Activated naive CD8-positive, alpha-beta T cell treated with anti-CD3 and anti-CD28 coated beads for 36 hours (primary cell): ENCODE results near the gene ATP6V1G1. TPM values are rescaled to one million over a fixed set of nuclear protein-coding genes. Genes with fewer than 3 reads are reported as not detected.
"Not testable (repeated sequence)": the region's sequence is repeated elsewhere in the genome, so short reads cannot be mapped to it uniquely, and the experiment has no call there.

Experiments used
- DNase-seq: peaks from one replicate; pipeline ENCODE4 v3.0.0; 2021
- H3K27ac Mint-ChIP-seq: one replicate; pipeline ENCODE4 v1.8.0; 2022; ENCODE audit warnings: mild to moderate bottlenecking, moderate library complexity, mixed read lengths
- H3K27me3 Mint-ChIP-seq: one replicate; pipeline ENCODE4 v1.8.0; 2022; ENCODE audit warnings: mild to moderate bottlenecking, mixed read lengths
- H3K36me3 Mint-ChIP-seq: one replicate; pipeline ENCODE4 v1.8.0; 2021; ENCODE audit warnings: mild to moderate bottlenecking, mixed read lengths
- H3K4me1 Mint-ChIP-seq: one replicate; pipeline ENCODE4 v1.8.0; 2021; ENCODE audit warnings: mixed read lengths
- H3K4me3 Mint-ChIP-seq: one replicate; pipeline ENCODE4 v1.8.0; 2022; ENCODE audit warnings: mild to moderate bottlenecking, moderate library complexity, mixed read lengths
- H3K9me3 Mint-ChIP-seq: one replicate; pipeline ENCODE4 v1.8.0; 2022; ENCODE audit warnings: mixed read lengths
- total RNA-seq, 2 experiments: library from RNA; stranded (reverse); gene quantifications; one replicate each; pipeline ENCODE4 v1.2.3, GENCODE V29; 2021

Gene ATP6V1G1
- total RNA-seq, 2 experiments from 2014 or later: 41.7 to 41.9 TPM

DNA sequence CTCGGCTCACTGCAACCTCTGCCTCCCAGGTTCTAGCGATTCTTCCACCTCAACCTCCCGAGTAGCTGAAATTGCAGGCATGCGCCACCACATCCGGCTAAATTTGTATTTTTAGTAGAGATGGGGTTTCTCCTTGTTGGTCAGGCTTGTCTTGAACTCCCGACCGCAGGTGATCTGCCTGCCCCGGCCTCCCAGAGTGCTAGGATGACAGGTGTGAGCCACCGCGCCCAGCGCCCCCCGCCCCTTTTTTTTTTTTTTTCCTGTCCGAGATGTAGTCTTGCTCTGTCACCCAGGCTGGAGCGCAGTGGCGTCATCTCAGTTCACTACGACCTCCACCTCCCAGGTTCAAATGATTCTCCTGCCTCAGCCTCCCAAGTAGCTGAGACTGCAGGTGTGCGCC is 6.6 kb downstream of the ATP6V1G1 start:
- Mint-ChIP-seq H3K9me3 (no peaks in the 10 kb centered on the region), H3K27ac (peak overlapping the region; percentile 45), H3K4me1 (peaks cover 61% of the 10 kb centered on the region), H3K36me3 (peaks cover 63% of the 10 kb centered on the region), H3K27me3 (no peaks in the 10 kb centered on the region), H3K4me3 (no peak overlapping the region)
- no peak for DNase-seq

DNA sequence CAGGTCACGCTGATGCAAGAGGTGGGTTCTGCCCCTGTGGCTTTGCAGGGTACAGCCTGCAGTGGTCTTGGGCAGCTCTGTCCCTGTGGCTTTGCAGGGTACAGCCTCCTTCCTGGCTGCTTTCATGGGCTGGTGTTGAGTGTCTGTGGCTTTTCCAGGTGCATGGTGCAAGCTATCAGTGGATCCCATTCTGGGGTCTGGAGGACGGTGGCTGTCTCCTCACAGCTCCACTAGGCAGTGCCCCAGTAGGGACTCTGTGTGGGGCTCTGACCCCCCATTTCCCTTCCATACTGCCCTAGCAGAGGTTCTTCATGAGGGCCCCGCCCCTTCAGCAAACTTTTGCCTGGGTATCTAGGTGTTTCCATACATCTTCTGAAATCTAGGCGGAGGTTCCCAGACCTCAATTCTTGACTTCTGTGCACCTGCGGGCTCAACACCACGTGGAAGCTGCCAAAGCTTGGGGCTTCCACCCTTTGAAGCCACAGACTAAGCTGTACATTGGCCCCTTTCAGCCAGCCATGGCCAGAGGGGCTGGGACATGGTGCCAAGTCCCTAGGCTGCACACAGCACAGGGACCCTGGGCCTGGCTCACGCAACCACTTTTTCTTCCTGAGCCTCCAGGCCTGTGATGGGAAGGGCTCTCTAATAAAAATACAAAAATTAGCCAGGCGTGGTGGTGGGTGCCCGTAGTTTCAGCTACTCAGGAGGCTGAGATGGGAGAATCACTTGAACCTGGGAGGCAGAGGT is 13.1 kb downstream of the ATP6V1G1 start:
- not testable (repeated sequence) for H3K9me3 Mint-ChIP-seq, H3K27me3 Mint-ChIP-seq, H3K4me3 Mint-ChIP-seq, DNase-seq, H3K27ac Mint-ChIP-seq
- Mint-ChIP-seq H3K4me1 (peaks cover 15% of the 10 kb centered on the region), H3K36me3 (peaks cover 42% of the 10 kb centered on the region)

DNA sequence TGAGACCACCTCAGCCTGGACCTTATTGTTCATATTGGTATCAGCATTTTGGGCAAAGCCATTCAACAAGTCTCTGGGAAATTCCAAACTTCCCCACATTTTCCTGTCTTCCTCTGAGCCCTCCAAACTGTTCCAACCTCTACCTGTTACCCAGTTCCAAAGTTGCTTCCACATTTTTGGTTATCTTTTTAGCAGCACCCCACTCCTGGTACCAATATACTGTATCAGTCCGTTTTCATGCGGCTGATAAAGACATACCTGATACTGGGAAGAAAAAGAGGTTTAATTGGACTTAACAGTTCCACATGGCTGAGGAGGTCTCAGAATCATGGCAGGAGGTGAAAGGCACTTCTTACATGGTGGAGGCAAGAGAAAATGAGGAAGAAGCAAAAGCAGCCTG is 14.2 kb downstream of the ATP6V1G1 start:
- not testable (repeated sequence) for H3K27me3 Mint-ChIP-seq, H3K9me3 Mint-ChIP-seq, H3K27ac Mint-ChIP-seq, DNase-seq, H3K4me3 Mint-ChIP-seq
- Mint-ChIP-seq H3K4me1 (peaks cover 11% of the 10 kb centered on the region), H3K36me3 (peaks cover 35% of the 10 kb centered on the region)

DNA sequence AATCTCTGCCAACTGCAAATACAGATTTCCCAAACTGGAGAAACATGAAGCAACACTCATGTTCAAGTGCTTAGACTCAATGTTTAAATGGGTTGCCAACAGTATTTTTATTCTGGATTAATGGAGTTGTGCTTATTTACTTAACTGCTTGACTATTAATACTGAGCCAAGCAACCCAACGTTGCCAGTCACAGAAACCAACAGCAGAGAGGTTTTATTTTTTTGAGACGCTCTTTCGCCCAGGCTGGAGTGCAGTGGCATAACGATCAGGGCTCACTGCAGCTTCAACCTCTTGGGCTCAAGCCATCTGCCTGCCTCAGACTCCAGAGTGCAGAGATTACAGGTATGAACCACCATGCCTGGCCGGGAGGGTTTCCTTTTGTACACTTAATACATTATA is 15.1 kb downstream of the ATP6V1G1 start:
- peaks cover 8% of the 10 kb centered on the region for H3K9me3 Mint-ChIP-seq
- H3K36me3 Mint-ChIP-seq: peaks cover 37% of the 10 kb centered on the region
- H3K4me3 Mint-ChIP-seq: no peak overlapping the region
- no peak overlapping the region for H3K27ac Mint-ChIP-seq
- peaks cover 6% of the 10 kb centered on the region for H3K4me1 Mint-ChIP-seq
- no peaks in the 10 kb centered on the region for H3K27me3 Mint-ChIP-seq
- DNase-seq: no peak

DNA sequence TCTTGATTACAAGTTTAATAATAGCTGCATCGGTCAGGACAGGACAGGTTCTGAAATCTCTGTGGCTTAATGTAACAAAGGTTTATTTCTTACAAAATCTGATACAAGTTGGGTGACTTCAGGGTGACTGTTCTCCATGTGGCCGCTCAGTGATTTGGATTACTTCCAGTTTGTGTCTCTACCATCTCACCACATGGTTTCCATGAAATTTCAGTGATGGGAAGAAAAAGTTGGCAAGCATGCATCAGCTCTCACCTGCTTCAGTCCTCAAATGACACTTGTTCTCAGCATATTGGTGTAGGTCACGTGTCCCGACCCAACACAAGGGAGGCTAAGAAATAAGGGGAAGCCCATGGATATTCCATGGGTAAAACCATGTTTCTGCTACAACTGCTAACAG is 15.7 kb downstream of the ATP6V1G1 start:
- no peak overlapping the region for H3K27ac Mint-ChIP-seq
- no peak overlapping the region for H3K4me3 Mint-ChIP-seq
- H3K9me3 Mint-ChIP-seq: peaks cover 8% of the 10 kb centered on the region
- H3K27me3 Mint-ChIP-seq: no peaks in the 10 kb centered on the region
- H3K36me3 Mint-ChIP-seq: peaks cover 38% of the 10 kb centered on the region
- DNase-seq: no peak
- peaks cover 6% of the 10 kb centered on the region for H3K4me1 Mint-ChIP-seq

DNA sequence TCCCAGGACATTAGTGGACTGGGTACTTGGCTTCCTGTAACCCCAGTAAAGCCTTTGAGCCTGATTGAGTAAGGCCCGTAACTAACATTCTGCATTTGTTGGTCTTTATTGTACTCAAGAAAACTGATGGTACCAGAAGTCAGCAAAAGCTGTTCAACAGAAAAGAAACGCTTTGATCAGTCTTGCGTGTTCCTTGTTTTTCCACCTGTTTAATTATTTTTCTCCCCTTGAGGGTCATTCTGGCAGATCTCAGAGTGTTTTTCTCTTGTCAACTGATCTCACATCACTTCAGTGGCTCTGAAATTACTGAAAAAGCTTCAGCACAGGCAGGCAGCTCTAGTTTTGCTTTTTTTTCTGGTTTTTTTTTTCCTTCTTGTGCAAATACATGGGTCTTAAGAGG is 17.4 kb downstream of the ATP6V1G1 start:
- no peak for DNase-seq
- H3K36me3 Mint-ChIP-seq: peaks cover 33% of the 10 kb centered on the region
- H3K4me3 Mint-ChIP-seq: no peak overlapping the region
- no peak overlapping the region for H3K27ac Mint-ChIP-seq
- H3K9me3 Mint-ChIP-seq: peaks cover 8% of the 10 kb centered on the region
- H3K4me1 Mint-ChIP-seq: peaks cover 8% of the 10 kb centered on the region
- H3K27me3 Mint-ChIP-seq: no peaks in the 10 kb centered on the region

DNA sequence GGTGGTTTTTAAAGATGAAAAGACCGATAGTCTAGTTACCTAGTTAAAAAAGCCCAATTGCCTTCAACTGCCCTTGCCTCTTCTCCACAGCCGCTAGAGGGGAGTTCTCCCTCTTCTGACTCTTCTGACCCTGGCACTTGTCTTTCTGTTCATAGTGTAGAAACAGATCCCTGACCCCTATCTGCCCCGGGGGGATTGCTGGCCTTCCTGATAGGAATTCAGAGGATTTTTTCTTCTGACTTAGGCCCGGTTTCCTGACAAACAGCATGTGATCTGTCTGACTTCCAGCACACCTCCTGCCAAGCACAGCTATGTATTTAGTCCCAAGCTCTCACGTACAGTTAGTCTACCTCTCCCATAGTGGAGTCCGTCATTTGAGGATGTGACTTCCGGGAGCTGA is 18.5 kb downstream of the ATP6V1G1 start:
- no peaks in the 10 kb centered on the region for H3K27me3 Mint-ChIP-seq
- H3K36me3 Mint-ChIP-seq: peaks cover 22% of the 10 kb centered on the region
- peaks cover 13% of the 10 kb centered on the region for H3K4me1 Mint-ChIP-seq
- H3K27ac Mint-ChIP-seq: no peak overlapping the region
- peaks cover 8% of the 10 kb centered on the region for H3K9me3 Mint-ChIP-seq
- H3K4me3 Mint-ChIP-seq: no peak overlapping the region
- DNase-seq: no peak

DNA sequence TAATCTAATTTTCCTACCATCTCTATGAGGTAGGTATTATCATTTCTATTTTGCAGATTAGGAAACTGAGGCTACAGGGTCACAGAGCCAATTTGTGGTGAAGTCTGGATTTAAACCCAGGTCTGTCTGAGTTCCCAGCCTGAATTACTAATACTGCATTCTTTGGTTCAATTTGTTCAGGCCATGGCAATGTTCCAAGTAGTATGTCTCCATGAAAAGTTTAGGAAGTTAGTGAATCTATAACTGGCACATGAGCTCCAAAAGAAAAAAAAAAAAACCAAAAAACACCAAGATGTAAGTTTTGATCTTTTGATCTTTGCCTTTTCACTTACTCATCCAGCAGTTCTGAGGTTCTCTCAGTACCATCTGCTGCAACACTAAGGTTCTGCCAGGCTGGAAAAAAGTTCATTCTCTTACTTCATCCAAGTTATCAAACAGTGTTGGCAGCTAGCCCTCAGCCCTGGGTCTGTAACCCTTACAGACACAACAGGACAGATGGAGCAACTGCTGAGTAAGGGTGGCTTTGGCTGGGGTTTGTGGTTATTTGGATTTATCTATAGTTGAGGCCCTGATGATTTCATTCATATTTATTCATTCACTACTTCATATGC is 19.1 kb downstream of the ATP6V1G1 start:
- Mint-ChIP-seq H3K4me3 (no peak overlapping the region), H3K9me3 (peaks cover 5% of the 10 kb centered on the region), H3K27ac (no peak overlapping the region), H3K36me3 (peaks cover 16% of the 10 kb centered on the region), H3K4me1 (peaks cover 13% of the 10 kb centered on the region), H3K27me3 (no peaks in the 10 kb centered on the region)
- DNase-seq: no peak

DNA sequence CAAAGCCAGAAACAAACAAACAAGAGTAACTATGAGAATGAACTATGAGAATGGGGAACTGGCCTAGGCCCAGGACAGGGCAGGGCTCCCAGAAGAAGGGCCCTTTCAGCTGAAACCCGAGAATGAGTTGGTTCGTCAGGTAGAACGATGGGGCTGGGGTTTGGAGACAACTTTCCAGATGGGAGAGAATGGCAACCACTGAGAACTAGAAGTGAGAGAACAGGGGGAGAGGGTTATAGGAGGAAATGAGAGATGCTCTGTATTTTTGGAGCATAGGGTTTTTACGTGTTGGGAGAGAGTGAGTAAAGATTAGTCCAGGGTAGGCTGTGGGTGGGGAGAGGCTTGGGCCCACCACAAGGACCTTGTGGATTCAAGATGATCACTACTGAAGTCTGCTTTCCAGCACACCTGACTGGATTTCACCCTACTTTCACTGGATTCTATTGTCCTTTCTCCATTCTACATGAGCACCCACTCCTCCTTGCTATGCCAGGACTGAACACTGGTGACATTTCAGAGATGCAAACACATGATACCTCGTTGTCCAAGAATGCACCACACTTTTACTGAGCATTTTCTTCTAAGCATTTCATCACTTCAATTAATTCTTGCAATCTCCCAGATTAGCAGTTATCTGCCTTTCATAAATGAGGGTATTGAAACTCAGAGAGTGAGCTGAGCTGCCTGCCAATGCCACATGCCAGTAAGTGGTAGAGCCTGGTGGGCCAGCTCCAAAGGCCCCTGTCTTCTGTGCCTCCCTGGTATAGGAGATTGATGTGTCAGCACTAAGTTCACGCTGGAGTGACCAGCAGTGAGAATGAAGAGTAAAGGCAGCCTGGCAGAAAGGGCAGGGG is 20.3 kb downstream of the ATP6V1G1 start:
- no peaks in the 10 kb centered on the region for H3K27me3 Mint-ChIP-seq
- no peak overlapping the region for H3K4me3 Mint-ChIP-seq
- H3K36me3 Mint-ChIP-seq: peaks cover 11% of the 10 kb centered on the region
- no peaks in the 10 kb centered on the region for H3K9me3 Mint-ChIP-seq
- H3K4me1 Mint-ChIP-seq: peaks cover 22% of the 10 kb centered on the region
- peak overlapping the region; percentile 62 for H3K27ac Mint-ChIP-seq
- no peak for DNase-seq

DNA sequence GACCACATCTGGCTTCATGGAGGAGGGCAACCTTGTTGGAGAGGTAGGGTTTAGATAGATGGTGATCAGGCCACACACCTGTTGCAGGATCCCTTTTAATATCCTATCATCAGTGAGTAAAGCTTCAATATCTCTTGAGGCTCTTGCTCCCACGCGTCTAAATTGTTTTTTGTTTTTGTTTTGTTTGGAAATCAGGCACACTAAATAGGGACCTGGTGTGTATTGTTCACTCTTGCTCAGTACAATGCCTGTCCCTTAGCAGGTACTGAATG is 20.9 kb downstream of the ATP6V1G1 start:
- H3K27me3 Mint-ChIP-seq: no peaks in the 10 kb centered on the region
- peaks cover 13% of the 10 kb centered on the region for H3K36me3 Mint-ChIP-seq
- H3K27ac Mint-ChIP-seq: peak overlapping the region; percentile 59

DNA sequence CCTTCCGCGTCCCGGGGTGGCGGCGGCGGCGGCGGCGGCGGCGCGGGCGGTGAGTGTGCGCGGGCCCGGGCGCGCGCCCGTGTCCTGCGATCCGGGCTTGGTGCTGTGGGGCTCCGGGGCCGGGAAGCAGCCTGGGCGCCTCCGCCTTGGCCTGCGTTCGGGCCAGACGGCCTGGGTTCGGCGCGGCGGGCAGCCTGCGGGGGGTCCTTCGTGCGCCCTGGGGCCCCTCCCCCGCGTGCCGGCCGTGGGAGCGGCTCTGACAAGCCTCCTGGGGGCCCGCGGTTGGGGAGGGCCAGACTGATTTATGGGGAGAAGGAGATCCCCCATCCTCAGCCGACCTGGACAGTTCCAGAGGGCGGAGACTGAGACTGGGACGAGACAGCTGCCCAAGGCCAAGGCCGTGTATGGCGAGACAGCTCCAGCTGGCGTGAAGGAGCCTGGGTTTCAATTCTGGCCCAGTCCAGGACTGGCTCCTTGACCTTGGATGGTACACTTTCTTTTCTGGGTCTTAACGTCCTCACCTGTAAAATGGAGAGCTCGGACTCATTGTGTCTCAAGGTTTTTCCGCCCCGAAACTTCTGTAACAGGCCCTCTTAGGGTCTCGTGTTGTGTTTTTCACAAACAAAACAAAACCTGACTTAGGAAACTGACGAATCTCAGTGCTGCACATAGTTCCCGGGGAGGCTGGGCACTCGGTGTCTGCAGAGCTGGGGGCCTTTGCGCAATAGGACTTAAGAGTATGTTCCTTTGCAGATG is 24.1 kb downstream of the ATP6V1G1 start:
- peaks cover 31% of the 10 kb centered on the region for H3K36me3 Mint-ChIP-seq
- DNase-seq: peak; percentile 59
- peaks cover 2% of the 10 kb centered on the region for H3K9me3 Mint-ChIP-seq
- no peaks in the 10 kb centered on the region for H3K27me3 Mint-ChIP-seq
- H3K4me1 Mint-ChIP-seq: peaks cover 40% of the 10 kb centered on the region
- H3K27ac Mint-ChIP-seq: peak overlapping the region; percentile 85
- H3K4me3 Mint-ChIP-seq: peak overlapping the region; percentile 81

More for the DNA sequence above, 20.9 kb downstream of the ATP6V1G1 start:
- no peak for DNase-seq
- Mint-ChIP-seq H3K9me3 (no peaks in the 10 kb centered on the region), H3K4me1 (peaks cover 28% of the 10 kb centered on the region), H3K4me3 (no peak overlapping the region)

DNA sequence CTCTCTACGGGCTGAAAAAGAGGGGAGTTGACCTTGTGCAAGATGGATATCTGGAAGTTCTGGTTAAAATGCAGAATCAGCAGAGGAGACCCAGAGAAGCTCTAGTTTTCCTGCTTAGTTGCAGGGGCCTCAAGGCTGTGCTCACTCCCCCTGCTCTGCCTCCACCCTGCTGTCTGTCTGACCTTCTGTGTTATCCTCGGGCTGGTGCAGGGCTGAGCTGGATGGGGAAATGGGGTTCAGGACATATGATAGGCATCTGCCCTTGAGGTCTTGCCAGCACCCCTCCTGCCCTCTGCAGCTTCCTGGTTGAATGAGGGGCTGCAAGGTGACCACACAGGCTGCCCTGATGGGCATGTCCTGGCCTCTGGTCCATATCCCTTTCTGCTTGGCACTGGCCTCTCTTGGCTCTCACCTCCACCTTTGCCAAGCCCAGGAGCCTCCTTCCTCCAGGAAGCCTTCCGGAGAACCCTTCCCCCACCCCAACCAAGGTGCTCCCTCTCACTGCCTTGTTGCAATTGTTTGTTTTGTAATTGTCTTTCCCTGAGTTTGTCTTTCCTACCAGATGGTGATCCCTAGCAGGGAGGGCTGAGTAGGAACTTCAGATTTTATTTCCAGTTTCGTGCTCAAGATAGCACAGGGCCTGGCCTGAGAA is 24.8 kb downstream of the ATP6V1G1 start:
- Mint-ChIP-seq H3K4me3 (peak overlapping the region; percentile 81), H3K4me1 (peaks cover 46% of the 10 kb centered on the region), H3K36me3 (peaks cover 37% of the 10 kb centered on the region), H3K27ac (peak overlapping the region; percentile 85), H3K27me3 (no peaks in the 10 kb centered on the region), H3K9me3 (peaks cover 2% of the 10 kb centered on the region)
- no peak for DNase-seq

DNA sequence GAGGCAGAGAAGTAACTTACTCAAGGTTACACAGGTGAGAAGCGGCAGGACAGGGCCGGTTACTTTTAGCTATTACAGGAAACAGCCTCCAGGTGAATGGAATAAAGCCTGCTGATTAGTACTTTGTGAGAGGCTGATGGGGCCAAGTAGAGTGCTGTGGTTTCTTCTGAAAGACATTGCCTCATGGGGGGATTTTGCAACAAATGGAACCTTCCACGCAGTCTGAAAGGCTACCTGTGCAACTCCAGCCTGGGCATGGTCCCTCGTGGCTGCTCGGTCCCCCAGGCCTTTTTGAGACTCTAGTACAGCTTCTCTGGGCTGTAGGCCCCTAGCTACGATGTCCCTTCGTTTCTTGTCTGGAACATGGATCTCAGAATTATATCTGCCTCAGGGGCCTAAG is 25.5 kb downstream of the ATP6V1G1 start:
- H3K4me1 Mint-ChIP-seq: peaks cover 46% of the 10 kb centered on the region
- H3K27ac Mint-ChIP-seq: peak overlapping the region; percentile 85
- peaks cover 2% of the 10 kb centered on the region for H3K9me3 Mint-ChIP-seq
- H3K36me3 Mint-ChIP-seq: peaks cover 39% of the 10 kb centered on the region
- DNase-seq: no peak
- H3K4me3 Mint-ChIP-seq: peak overlapping the region; percentile 81
- H3K27me3 Mint-ChIP-seq: no peaks in the 10 kb centered on the region

DNA sequence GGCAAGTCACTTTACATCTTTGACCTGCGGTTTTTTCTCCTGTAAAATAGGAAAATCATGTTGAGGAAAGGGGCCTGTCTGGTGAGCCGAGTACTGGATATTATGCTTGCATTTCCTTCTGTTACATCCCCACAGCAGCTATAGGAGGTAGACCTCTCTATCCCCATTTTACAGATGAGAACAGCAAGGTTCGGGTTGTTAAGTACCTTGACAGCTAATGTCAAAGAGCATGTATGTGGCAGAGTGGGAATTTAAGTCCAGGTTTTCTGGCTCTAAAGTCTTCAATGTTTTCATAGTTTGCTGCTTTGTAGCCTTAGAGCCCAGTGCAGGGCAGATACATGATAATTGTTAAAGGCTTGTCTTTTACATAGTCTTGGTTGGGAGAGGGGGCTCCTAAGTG is 26.4 kb downstream of the ATP6V1G1 start:
- Mint-ChIP-seq H3K4me3 (no peak overlapping the region), H3K27ac (no peak overlapping the region), H3K36me3 (peaks cover 45% of the 10 kb centered on the region), H3K27me3 (no peaks in the 10 kb centered on the region), H3K9me3 (peaks cover 2% of the 10 kb centered on the region), H3K4me1 (peaks cover 49% of the 10 kb centered on the region)
- no peak for DNase-seq
